Lower lobe of right lung (tissue), 2 donors: Measurements from ENCODE around the gene UVRAG. TPM values are rescaled to one million over a fixed set of nuclear protein-coding genes. Genes with fewer than 3 reads are reported as not detected.

Source experiments
- ATAC-seq, 2 donors: fragments of 200-7000 bp; cut with Tn5 transposase; one replicate each; pipeline ENCODE4 v1.9.1; 2020 to 2022; ENCODE audit warnings: mild to moderate bottlenecking in 2 of 2, moderate library complexity in 2 of 2
- DNase-seq: peaks from one replicate; pipeline ENCODE4 v3.0.0-alpha.2; 2020
- H3K27ac ChIP-seq: fragments of 200-600 bp; one replicate; pipeline ENCODE4 v1.8.0; 2022
- H3K27me3 ChIP-seq: fragments of 200-600 bp; one replicate; pipeline ENCODE4 v1.8.0; 2022; ENCODE audit warnings: low read depth
- H3K36me3 ChIP-seq: fragments of 200-600 bp; one replicate; pipeline ENCODE4 v1.8.0; 2022; ENCODE audit warnings: mild to moderate bottlenecking
- H3K4me1 ChIP-seq: fragments of 200-600 bp; one replicate; pipeline ENCODE4 v1.8.0; 2022
- H3K4me3 ChIP-seq: fragments of 200-600 bp; one replicate; pipeline ENCODE4 v1.8.0; 2022; ENCODE audit warnings: mild to moderate bottlenecking
- H3K9me3 ChIP-seq: fragments of 200-600 bp; one replicate; pipeline ENCODE4 v1.8.0; 2022
- CTCF ChIP-seq: fragments of 200-600 bp; IDR thresholded peaks from one replicate; pipeline ENCODE4 v1.8.0; 2022; ENCODE audit warnings: antibody characterized with exemption, mild to moderate bottlenecking
- intact Hi-C: fragments of 100-400 bp; cut with DNase I; formaldehyde crosslinking; loops from one replicate; pipeline ENCODE4 v1.11.0; 2022
- total RNA-seq: library from RNA; stranded (reverse); fragmentation: NEBNext Ultra II Directional; extraction: Animal tissue kit (Norgen Biotek cat#: 25700); gene quantifications from one replicate; pipeline ENCODE4 v1.2.1, GENCODE V29; 2021
- donor health status: DM: no; HTN: yes; CAD: no; lungs with severe emphysema.

UVRAG gene
- total RNA-seq, 1 donor from 2014 or later: 36.0 TPM

DNA sequence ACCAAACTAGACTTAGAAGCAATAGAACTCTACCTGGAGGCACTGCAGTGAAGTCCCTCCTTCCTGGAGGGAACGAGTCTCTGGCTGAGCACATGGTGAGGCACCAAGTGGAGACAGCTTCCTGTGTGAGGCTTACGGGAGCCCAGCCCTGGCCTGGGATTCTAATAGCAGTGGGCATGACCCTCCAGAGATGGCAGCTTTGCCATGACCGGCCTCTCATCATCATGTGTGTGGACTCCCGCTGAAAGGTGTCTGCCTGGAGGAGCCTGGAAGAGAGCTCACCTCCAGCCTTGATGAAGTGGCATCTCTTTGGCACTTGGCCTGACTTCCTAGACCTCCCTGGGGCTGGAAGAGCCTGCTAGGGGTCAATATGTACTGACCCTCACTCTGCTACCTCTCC lies 38.5 kb upstream of the UVRAG start:
- intact Hi-C loops: no loop called here
- no peaks in the 10 kb centered on the region for H3K36me3 ChIP-seq
- H3K27ac ChIP-seq: no peak overlapping the region

GRCh38 chr11:75777461-75778110 lies 37.4 kb upstream of the UVRAG start:
- peaks cover 6% of the 10 kb centered on the region for H3K4me1 ChIP-seq
- ATAC-seq (peak; percentile 52 to 60), DNase-seq (peak; percentile 48)
- intact Hi-C loops: no loop called here
- H3K9me3 ChIP-seq: no peaks in the 10 kb centered on the region
- H3K36me3 ChIP-seq: no peaks in the 10 kb centered on the region
- H3K4me3 ChIP-seq: no peak overlapping the region
- H3K27me3 ChIP-seq: no peaks in the 10 kb centered on the region
- no peak overlapping the region for H3K27ac ChIP-seq
- no peak for TF ChIP-seq CTCF

More for the DNA sequence above, 38.5 kb upstream of the UVRAG start:
- Histone ChIP-seq H3K9me3 (no peaks in the 10 kb centered on the region), H3K4me3 (no peak overlapping the region), H3K4me1 (peaks cover 15% of the 10 kb centered on the region), H3K27me3 (no peaks in the 10 kb centered on the region)
- ATAC-seq (no peak), DNase-seq (no peak)
- TF ChIP-seq CTCF: no peak

DNA sequence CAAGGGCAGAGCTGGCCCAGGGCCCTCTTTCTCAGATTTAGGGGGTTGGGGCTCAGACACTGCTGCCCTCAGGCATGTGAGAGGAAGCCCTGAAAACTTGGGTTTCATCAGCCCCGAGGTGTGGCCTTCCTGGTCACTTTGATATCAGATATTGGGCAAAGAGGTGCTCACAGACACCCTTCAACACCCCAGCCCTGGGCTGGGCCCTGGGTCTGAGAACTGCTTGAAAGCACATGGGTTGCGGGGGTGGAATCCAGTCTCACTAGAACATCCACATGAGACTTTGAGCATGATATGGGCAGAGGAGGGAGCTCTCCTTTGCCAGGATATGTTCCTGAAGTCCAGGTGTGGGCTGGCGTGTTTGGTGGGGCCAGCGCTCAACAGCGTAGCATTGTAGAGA lies 36.0 kb upstream of the UVRAG start:
- intact Hi-C loops: no loop called here
- no peak overlapping the region for H3K27ac ChIP-seq
- peak; percentile 20 for DNase-seq
- TF ChIP-seq CTCF: no peak
- H3K4me1 ChIP-seq: no peaks in the 10 kb centered on the region
- H3K36me3 ChIP-seq: no peaks in the 10 kb centered on the region
- H3K27me3 ChIP-seq: no peaks in the 10 kb centered on the region
- no peak for ATAC-seq
- no peaks in the 10 kb centered on the region for H3K9me3 ChIP-seq
- no peak overlapping the region for H3K4me3 ChIP-seq

GRCh38 chr11:75779960-75780359 lies 35.0 kb upstream of the UVRAG start:
- no peak overlapping the region for H3K4me3 ChIP-seq
- H3K27ac ChIP-seq: no peak overlapping the region
- H3K36me3 ChIP-seq: no peaks in the 10 kb centered on the region
- ATAC-seq: no peak
- no peaks in the 10 kb centered on the region for H3K4me1 ChIP-seq
- DNase-seq: no peak
- no peaks in the 10 kb centered on the region for H3K27me3 ChIP-seq
- no peak for TF ChIP-seq CTCF
- intact Hi-C loops: no loop called here
- no peaks in the 10 kb centered on the region for H3K9me3 ChIP-seq

DNA sequence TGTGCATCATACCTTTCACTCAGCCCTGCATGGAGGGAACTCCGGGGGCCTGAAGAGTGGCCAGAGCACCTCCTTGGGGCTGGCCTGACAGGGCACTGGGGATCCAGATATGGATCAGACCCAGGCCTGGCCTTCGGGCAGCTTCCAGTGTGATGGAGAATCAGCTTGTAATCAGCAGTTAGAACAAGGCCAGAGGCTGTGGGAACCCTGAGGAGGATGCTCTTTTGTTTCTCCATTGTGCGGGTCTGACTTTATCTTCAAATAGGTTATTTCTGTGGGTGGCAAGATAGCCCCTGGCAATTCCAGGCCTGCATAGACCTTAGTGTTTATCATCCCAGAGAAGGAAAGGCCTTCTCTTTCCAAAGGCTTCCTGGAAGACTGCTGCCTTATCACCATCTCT lies 34.1 kb upstream of the UVRAG start:
- Histone ChIP-seq H3K9me3 (no peaks in the 10 kb centered on the region), H3K4me1 (no peaks in the 10 kb centered on the region), H3K4me3 (no peak overlapping the region), H3K27me3 (no peaks in the 10 kb centered on the region), H3K27ac (no peak overlapping the region), H3K36me3 (no peaks in the 10 kb centered on the region)
- no peak for DNase-seq
- TF ChIP-seq CTCF: no peak
- intact Hi-C loops: no loop called here
- no peak for ATAC-seq
